Measurements from ENCODE around the gene ATL3.
"Not testable (repeated sequence)": the region's sequence is repeated elsewhere in the genome, so short reads cannot be mapped to it uniquely, and the experiment has no call there.

ATL3 gene

DNA sequence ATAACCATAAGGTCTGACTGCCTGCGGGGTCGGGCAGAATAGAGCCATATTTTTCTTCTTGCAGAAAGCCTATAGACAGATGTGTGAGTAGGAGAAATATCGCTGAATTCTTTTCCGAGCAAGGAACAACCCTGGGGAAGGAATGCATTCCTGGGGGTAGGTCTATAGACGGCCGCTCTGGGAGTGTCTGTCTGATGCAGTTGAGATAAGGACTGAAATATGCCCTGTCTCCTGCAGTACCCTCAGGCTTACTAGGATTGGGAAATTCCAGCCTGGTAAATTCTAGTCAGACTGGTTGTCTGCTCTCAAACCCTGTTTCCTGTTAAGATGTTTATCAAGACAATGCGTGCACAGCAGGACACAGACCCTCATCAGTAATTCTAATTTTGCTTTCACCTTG lies 90.0 kb downstream of the ATL3 start:
- not testable (repeated sequence) for DNase-seq

GRCh38 chr11:63578882-63579281 lies 92.3 kb downstream of the ATL3 start:
- DNase-seq: not testable (repeated sequence)

- no peak for DNase-seq
These were observed 96.1 kb downstream of the ATL3 start for GRCh38 chr11:63574856-63575602.
